IMR-90 (cell line): ENCODE measurements around the gene RAB27B. TPM values are rescaled to one million over a fixed set of nuclear protein-coding genes. Genes with fewer than 3 reads are reported as not detected.
A peak's percentile ranks its signal among the peaks of the same experiment; 100 is the strongest.

Experiments used
- ATAC-seq: fragments of 200-7000 bp; cut with Tn5 transposase; 2 replicates; pipeline ENCODE4 v1.9.1; 2020; ENCODE audit warnings: low read depth, mild to moderate bottlenecking, moderate library complexity
- BruUV-seq: library from RNA; stranded (reverse); fragments of 400-500 nt; replicated peaks from 2 replicates; lab custom pipeline; 2021; lab: Mats Ljungman, UMichigan
- CTCF ChIA-PET: fragments of 300-600 bp; formaldehyde crosslinking; extraction: SDS; loops from one replicate; lab custom pipeline; 2021; ENCODE audit warnings: antibody characterized with exemption; lab: Yijun Ruan, JAX
- POLR2A ChIA-PET: fragments of 300-600 bp; sonication (Branson Sonifier 250); formaldehyde crosslinking; loops from one replicate; lab custom pipeline; 2022; ENCODE audit warnings: antibody characterized with exemption; ENCODE audit not compliant: unreplicated experiment; lab: Charles Lee
- DNase-seq: peaks from one replicate; pipeline ENCODE4 v3.0.0; 2013
- H2AFZ ChIP-seq: replicated peaks from 2 replicates; pipeline ENCODE3; 2013; ENCODE audit warnings: low read length, mild to moderate bottlenecking; ENCODE audit not compliant: poor library complexity
- H2AK5ac ChIP-seq: 2 replicates; pipeline ENCODE4 v1.6.1; 2013; ENCODE audit warnings: low read depth, low read length, inconsistent platforms
- H2AK9ac ChIP-seq: replicated peaks from 2 replicates; pipeline ENCODE3; 2013; ENCODE audit warnings: mild to moderate bottlenecking, low read depth, low read length, moderate library complexity; ENCODE audit not compliant: poor library complexity
- H2BK120ac ChIP-seq: 2 replicates; pipeline ENCODE4 v1.6.1; 2013; ENCODE audit warnings: low read depth, low read length, inconsistent platforms
- H2BK15ac ChIP-seq: 3 replicates; pipeline ENCODE4 v1.6.1; 2013; ENCODE audit warnings: low read depth, low read length, inconsistent platforms
- H2BK20ac ChIP-seq: 2 replicates; pipeline ENCODE4 v1.6.1; 2013; ENCODE audit warnings: low read depth, mild to moderate bottlenecking, inconsistent platforms, low read length, moderate library complexity
- H2BK5ac ChIP-seq: 2 replicates; pipeline ENCODE4 v1.6.1; 2013; ENCODE audit warnings: mild to moderate bottlenecking, low read depth, low read length, inconsistent platforms; ENCODE audit not compliant: poor library complexity, severe bottlenecking
- H3K14ac ChIP-seq: replicated peaks from 2 replicates; pipeline ENCODE4 v1.6.1; 2013; ENCODE audit warnings: low read depth, low read length, inconsistent platforms
- H3K18ac ChIP-seq: 2 replicates; pipeline ENCODE4 v1.6.1; 2013; ENCODE audit warnings: low read depth, low read length, control low read depth
- H3K23ac ChIP-seq: 2 replicates; pipeline ENCODE4 v1.6.1; 2013; ENCODE audit warnings: low read depth, low read length, inconsistent platforms
- H3K27ac ChIP-seq: 2 replicates; pipeline ENCODE4 v1.5.1; 2013; ENCODE audit warnings: mild to moderate bottlenecking, control low read depth, low read length; ENCODE audit not compliant: insufficient read depth
- H3K27me3 ChIP-seq: 2 replicates; pipeline ENCODE4 v1.6.1; 2013; ENCODE audit warnings: low read length; ENCODE audit not compliant: control insufficient read depth, insufficient read depth
- H3K36me3 ChIP-seq: 2 replicates; pipeline ENCODE4 v1.6.1; 2013; ENCODE audit warnings: low read length, mixed read lengths; ENCODE audit not compliant: control insufficient read depth, insufficient read depth
- H3K4ac ChIP-seq: 2 replicates; pipeline ENCODE4 v1.6.1; 2013; ENCODE audit warnings: low read depth, low read length, inconsistent platforms
- H3K4me1 ChIP-seq: 2 replicates; pipeline ENCODE4 v1.6.1; 2013; ENCODE audit warnings: low read length, mixed read lengths; ENCODE audit not compliant: control insufficient read depth, insufficient read depth
- H3K4me2 ChIP-seq: 2 replicates; pipeline ENCODE4 v1.6.1; 2013; ENCODE audit warnings: low read depth, mild to moderate bottlenecking, control low read depth, low read length, moderate library complexity
- H3K4me3 ChIP-seq: 2 replicates; pipeline ENCODE4 v1.5.1; 2013; ENCODE audit warnings: low read depth, mild to moderate bottlenecking, control low read depth, low read length, moderate library complexity; ENCODE audit not compliant: insufficient read depth
- H3K56ac ChIP-seq: 2 replicates; pipeline ENCODE4 v1.6.1; 2013; ENCODE audit warnings: low read length, inconsistent platforms; ENCODE audit not compliant: insufficient read depth; ENCODE audit errors: extremely low read depth
- H3K79me1 ChIP-seq, 2 experiments: 2 replicates each; pipeline ENCODE4 v1.6.1; 2013; ENCODE audit warnings: low read length in 2 of 2, inconsistent platforms in 1 of 2, low read depth in 1 of 2
- H3K9ac ChIP-seq: 2 replicates; pipeline ENCODE4 v1.6.1; 2013; ENCODE audit warnings: low read depth, low read length, control low read depth
- H3K9me1 ChIP-seq: 2 replicates; pipeline ENCODE4 v1.6.1; 2013; ENCODE audit warnings: low read length, inconsistent platforms; ENCODE audit not compliant: insufficient read depth
- H3K9me3 ChIP-seq: 2 replicates; pipeline ENCODE4 v1.6.1; 2013; ENCODE audit warnings: low read length; ENCODE audit not compliant: control insufficient read depth, insufficient read depth
- H4K20me1 ChIP-seq: 2 replicates; pipeline ENCODE4 v1.6.1; 2013; ENCODE audit warnings: low read length, inconsistent platforms; ENCODE audit not compliant: insufficient read depth
- H4K5ac ChIP-seq: 2 replicates; pipeline ENCODE4 v1.6.1; 2013; ENCODE audit warnings: mild to moderate bottlenecking, low read depth, low read length, control low read depth
- H4K8ac ChIP-seq, 2 experiments: 2 replicates each; pipeline ENCODE4 v1.6.1; 2013; ENCODE audit warnings: low read depth in 2 of 2, low read length in 2 of 2, control low read depth in 1 of 2, inconsistent platforms in 1 of 2
- H4K91ac ChIP-seq: 2 replicates; pipeline ENCODE4 v1.6.1; 2013; ENCODE audit warnings: low read depth, low read length, inconsistent platforms; ENCODE audit not compliant: insufficient read depth
- BHLHE40 ChIP-seq: fragments of 150-350 bp; IDR thresholded peaks from 2 replicates; pipeline ENCODE4 v1.6.1; 2016; ENCODE audit warnings: mild to moderate bottlenecking, low read depth, low read length
- CEBPB ChIP-seq: IDR thresholded peaks from 2 replicates; pipeline ENCODE4 v1.6.1; 2012; ENCODE audit warnings: low read depth, low read length, improper control_type of control experiment
- MAZ ChIP-seq: IDR thresholded peaks from 2 replicates; pipeline ENCODE4 v1.6.1; 2012; ENCODE audit warnings: low read depth, mild to moderate bottlenecking, low read length, improper control_type of control experiment, moderate library complexity, borderline replicate concordance
- WGBS, 2 experiments: methylation state at CpG; one replicate each; pipeline versions ENCODE4 v1.1.5 to v1.1.7; 2013; ENCODE audit warnings: missing lambda C conversion rate in 2 of 2; ENCODE audit not compliant: insufficient read length in 1 of 2; ENCODE audit errors: extremely low coverage in 2 of 2; 5-methylcytosine and 5-hydroxymethylcytosine counted together
- dilution Hi-C: fragments of 300-500 bp; cut with HindIII; formaldehyde crosslinking; loops from one replicate; pipeline ENCODE4 v1.14.3; 2018; ENCODE audit warnings: low sequenced_read_pairs; ENCODE audit not compliant: unreplicated experiment
- in situ Hi-C: fragments of 300-500 bp; cut with MboI; formaldehyde crosslinking; loops from 3 replicates; pipeline ENCODE4 v1.14.3; 2019; ENCODE audit warnings: low sequenced_read_pairs, inconsistent platforms, mixed read lengths
- intact Hi-C: fragments of 100-400 bp; cut with micrococcal nuclease; formaldehyde crosslinking; loops from 2 replicates; pipeline ENCODE4 v1.10.0; 2022
- polyA plus RNA-seq, 3 experiments: library from polyadenylated mRNA; depleted of rRNA; stranded (reverse); fragments of >200 nt; gene quantifications; 2 replicates each; pipeline ENCODE4 v1.2.3, GENCODE V29; 2012; ENCODE audit warnings: low replicate concordance in 1 of 3
- total RNA-seq: library from RNA; depleted of rRNA; stranded (reverse); fragments of >200 nt; gene quantifications from 2 replicates; pipeline ENCODE4 v1.2.3, GENCODE V29; 2012

Gene RAB27B
- total and polyA plus RNA-seq, 2 of the 4 experiments (the other 2 are of a cell fraction): 0.24 to 1.3 TPM

DNA sequence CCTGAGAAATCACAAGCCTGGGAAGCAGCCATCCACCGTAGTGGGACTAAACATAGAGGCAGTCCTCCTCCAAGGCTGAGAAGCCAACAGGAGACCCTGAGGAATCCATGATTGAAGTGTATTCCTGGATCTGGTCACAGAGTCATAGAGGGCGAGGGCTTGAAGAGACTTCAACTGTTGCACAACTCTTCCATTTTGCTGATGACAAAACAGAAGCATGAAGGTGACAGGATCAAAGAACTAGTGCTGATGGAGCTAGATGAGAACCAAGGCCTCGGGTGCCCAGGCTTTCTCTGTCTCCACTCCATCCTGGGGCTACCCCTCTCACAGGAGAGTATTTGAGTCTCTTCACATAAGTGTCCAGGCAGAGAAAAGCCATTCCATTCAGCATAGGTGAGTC is 30.1 kb upstream of the RAB27B start:
- Histone ChIP-seq H3K9me3 (no peaks in the 10 kb centered on the region), H2BK20ac (no peak overlapping the region), H3K4me1 (peaks cover 1% of the 10 kb centered on the region; the same call in 1 of the 2 replicates), H3K4ac (no peak overlapping the region), H2BK15ac (no peak overlapping the region), H3K4me2 (no peak overlapping the region), H3K9me1 (no peaks in the 10 kb centered on the region), H3K23ac (no peak overlapping the region), H3K14ac (no peak overlapping the region), H3K4me3 (no peak overlapping the region), H3K79me1 (no peaks in the 10 kb centered on the region), H4K91ac (no peak overlapping the region), H3K56ac (no peak overlapping the region), H3K18ac (no peak overlapping the region), H4K20me1 (no peaks in the 10 kb centered on the region), H3K9ac (no peak overlapping the region), H2AK5ac (no peak overlapping the region), H3K27me3 (no peaks in the 10 kb centered on the region), H4K5ac (no peak overlapping the region), H2BK5ac (no peak overlapping the region), H2AK9ac (no peak overlapping the region), H4K8ac (no peak overlapping the region), H2BK120ac (no peak overlapping the region), H3K36me3 (no peaks in the 10 kb centered on the region), H2AFZ (no peak overlapping the region), H3K27ac (no peak overlapping the region)
- WGBS, 2 experiments: 100% methylated on average over 1 of the region's 3 CpGs; no CpG with 5 or more reads in 1 of the 2 experiments
- BruUV-seq: no TSS peak
- intact Hi-C loops: no loop called here
- no peak for DNase-seq
- ATAC-seq: no peak
- CTCF ChIA-PET: no interaction called here
- no peak for TF ChIP-seq MAZ
- TF ChIP-seq CEBPB: peak; percentile 41; the same call in 1 of the 2 replicates
- no peak for TF ChIP-seq BHLHE40
- POLR2A ChIA-PET: no interaction called here
- in situ Hi-C loops: no loop called here
- dilution Hi-C loops: no loop called here
